Thyroid gland (tissue), 4 donors: ENCODE measurements around the gene FNDC7.
"Not testable (repeated sequence)": the region's sequence is repeated elsewhere in the genome, so short reads cannot be mapped to it uniquely, and the experiment has no call there.

ENCODE experiments used
- POLR2A ChIP-seq, 2 donors: fragments of 450-650 bp; IDR thresholded peaks; one replicate each; pipeline ENCODE4 v1.6.1; 2017; ENCODE audit warnings: antibody characterized with exemption in 2 of 2, mild to moderate bottlenecking in 2 of 2, moderate library complexity in 1 of 2
- TF ChIP-seq, protein P1 (sequence below), 6 experiments: fragments of 200-600 bp in 3 of 6; fragments of 450-650 bp in 3 of 6; sonication (generic) in 3 of 6; IDR thresholded peaks; one replicate each; pipeline ENCODE4 v1.5.1; 2016 to 2019; ENCODE audit warnings: antibody characterized with exemption in 6 of 6, mild to moderate bottlenecking in 2 of 6, inconsistent platforms in 1 of 6, moderate library complexity in 1 of 6

DNA sequence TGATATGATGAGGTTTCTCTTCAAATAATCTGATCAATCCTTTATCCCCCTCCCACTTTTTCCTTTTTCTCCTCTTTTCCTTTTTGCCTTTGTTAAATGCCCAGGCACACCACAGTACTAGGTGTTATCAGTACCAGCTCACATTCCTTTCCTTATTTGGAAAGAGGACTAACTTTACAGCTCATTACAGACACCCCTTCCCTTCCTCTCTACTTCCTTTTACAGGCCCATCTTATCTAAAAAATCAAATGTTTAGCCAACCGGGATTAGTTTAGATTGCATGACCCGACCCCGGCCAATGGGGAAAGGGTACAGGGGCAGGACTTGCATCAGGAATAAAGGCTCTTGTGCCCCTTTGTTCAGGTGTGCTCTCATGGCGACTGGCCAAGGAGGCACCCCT, 31.0 kb upstream of the FNDC7 start:
- TF ChIP-seq, protein P1, sequence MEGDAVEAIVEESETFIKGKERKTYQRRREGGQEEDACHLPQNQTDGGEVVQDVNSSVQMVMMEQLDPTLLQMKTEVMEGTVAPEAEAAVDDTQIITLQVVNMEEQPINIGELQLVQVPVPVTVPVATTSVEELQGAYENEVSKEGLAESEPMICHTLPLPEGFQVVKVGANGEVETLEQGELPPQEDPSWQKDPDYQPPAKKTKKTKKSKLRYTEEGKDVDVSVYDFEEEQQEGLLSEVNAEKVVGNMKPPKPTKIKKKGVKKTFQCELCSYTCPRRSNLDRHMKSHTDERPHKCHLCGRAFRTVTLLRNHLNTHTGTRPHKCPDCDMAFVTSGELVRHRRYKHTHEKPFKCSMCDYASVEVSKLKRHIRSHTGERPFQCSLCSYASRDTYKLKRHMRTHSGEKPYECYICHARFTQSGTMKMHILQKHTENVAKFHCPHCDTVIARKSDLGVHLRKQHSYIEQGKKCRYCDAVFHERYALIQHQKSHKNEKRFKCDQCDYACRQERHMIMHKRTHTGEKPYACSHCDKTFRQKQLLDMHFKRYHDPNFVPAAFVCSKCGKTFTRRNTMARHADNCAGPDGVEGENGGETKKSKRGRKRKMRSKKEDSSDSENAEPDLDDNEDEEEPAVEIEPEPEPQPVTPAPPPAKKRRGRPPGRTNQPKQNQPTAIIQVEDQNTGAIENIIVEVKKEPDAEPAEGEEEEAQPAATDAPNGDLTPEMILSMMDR (IDR thresholded peaks at IDR 0.05), result not testable (repeated sequence)
- not testable (repeated sequence) for TF ChIP-seq POLR2A (IDR thresholded peaks at IDR 0.05)
